ENCODE data around the gene PCDH9.

PCDH9 gene

GRCh38 chr13:66354879-66355751 is 875.0 kb downstream of the PCDH9 start:
- Histone ChIP-seq H3K9ac (ENCODE audit: low read length) (no peak overlapping the region), H3K4me3 (ENCODE audit: low read length) (no peak overlapping the region), H3K27ac (ENCODE audit: low read length) (no peak overlapping the region), H3K27me3 (ENCODE audit: control insufficient read depth, insufficient read depth, low read length) (no peaks in the 10 kb centered on the region), H3K4me1 (ENCODE audit: control insufficient read depth, low read depth, low read length) (peaks cover 5% of the 10 kb centered on the region), H3K36me3 (ENCODE audit: control insufficient read depth, low read depth, low read length) (no peaks in the 10 kb centered on the region), H3K9me3 (ENCODE audit: control insufficient read depth, low read depth, low read length) (no peaks in the 10 kb centered on the region)

DNA sequence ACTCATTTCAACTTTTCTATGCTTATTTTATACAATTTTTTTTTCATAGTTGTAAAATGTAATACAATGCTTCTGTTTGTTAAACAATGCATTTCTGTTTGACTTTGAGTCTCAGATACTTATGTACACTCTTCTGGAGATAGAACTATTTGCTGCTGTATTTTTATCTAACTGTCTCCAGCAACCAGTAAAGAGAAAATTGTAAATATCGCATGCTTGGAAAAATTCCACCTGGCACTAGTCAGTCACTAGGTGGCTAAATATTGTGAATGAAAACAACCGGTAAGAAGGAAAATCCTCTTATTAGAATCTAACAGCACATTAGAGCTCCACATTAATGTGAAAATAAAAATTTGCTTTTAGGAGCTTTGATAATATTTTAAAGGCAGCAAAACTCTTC is 876.5 kb downstream of the PCDH9 start:
- H3K4me1 ChIP-seq (ENCODE audit: control insufficient read depth, low read depth, low read length), result peaks cover 5% of the 10 kb centered on the region
- H3K36me3 ChIP-seq (ENCODE audit: control insufficient read depth, low read depth, low read length), result no peaks in the 10 kb centered on the region
- H3K9ac ChIP-seq (ENCODE audit: low read length), result no peak overlapping the region
- H3K27me3 ChIP-seq (ENCODE audit: control insufficient read depth, insufficient read depth, low read length), result no peaks in the 10 kb centered on the region
- no peak overlapping the region for H3K4me3 ChIP-seq (ENCODE audit: low read length)
- no peaks in the 10 kb centered on the region for H3K9me3 ChIP-seq (ENCODE audit: control insufficient read depth, low read depth, low read length)
- H3K27ac ChIP-seq (ENCODE audit: low read length), result no peak overlapping the region

DNA sequence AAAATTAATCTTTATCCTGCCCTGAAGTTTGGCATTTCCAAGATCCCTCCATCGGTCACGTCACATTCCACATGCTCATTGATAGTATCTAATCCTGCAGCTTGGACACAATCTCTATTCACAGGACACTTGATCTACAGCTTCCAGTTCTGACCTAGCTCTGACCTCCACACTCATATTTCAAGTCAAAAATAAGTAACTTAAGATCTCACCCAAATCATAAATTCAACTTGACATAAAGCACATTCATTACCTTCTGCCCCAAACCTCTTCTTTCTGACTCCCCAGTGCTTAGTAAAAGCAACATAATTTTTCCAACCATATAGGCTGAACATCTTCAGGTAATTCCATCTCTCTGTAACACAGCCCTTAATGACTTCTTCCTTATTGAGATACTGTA is 880.2 kb downstream of the PCDH9 start:
- Histone ChIP-seq H3K27me3 (ENCODE audit: control insufficient read depth, insufficient read depth, low read length) (no peaks in the 10 kb centered on the region), H3K4me1 (ENCODE audit: control insufficient read depth, low read depth, low read length) (peaks cover 4% of the 10 kb centered on the region), H3K9ac (ENCODE audit: low read length) (no peak overlapping the region), H3K27ac (ENCODE audit: low read length) (no peak overlapping the region), H3K4me3 (ENCODE audit: low read length) (no peak overlapping the region), H3K9me3 (ENCODE audit: control insufficient read depth, low read depth, low read length) (no peaks in the 10 kb centered on the region), H3K36me3 (ENCODE audit: control insufficient read depth, low read depth, low read length) (no peaks in the 10 kb centered on the region)

DNA sequence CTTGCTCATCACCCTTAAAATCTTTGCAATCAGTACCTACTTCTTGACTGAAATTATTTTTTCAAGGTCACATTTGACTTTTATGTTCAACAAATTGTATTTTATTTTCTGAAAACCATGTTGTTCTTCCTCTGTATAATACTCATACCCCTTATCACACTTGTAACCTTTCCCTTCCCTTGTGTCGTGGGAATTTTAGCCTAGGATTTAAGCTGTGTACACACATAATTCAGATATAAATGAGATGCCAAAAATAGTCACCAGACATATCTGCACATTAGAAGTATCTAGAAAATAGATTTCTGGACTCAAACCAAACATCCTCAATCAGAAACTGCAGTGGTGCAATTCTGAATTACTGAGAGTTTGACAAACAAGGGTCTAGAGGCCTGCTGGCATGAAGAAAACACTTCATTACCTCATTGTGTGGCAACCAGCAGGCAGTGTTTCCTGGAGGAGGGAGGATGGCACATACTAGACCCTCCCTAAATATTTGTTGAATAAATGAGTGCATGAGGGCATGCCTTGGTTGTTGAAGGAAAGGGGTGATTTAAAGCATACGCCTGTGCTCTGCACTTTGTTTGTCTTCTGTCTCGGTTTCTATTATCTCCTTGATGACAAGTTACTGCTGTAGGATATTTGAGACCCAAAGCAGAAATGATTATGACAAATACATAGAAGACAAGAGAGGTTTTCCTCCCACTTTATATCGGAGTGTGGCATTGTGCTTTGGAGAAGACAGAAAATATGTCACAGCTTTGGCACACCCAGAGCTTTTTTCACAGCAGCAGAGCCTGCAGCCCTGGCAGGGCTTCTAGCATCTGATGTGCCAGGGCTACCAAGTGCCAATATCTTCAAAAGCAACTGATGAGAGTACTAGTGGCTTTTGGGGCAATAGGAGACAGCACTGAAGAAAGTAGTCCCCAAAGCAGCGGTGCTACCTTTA is 881.1 kb downstream of the PCDH9 start:
- H3K9me3 ChIP-seq (ENCODE audit: control insufficient read depth, low read depth, low read length), result no peaks in the 10 kb centered on the region
- H3K9ac ChIP-seq (ENCODE audit: low read length), result no peak overlapping the region
- H3K4me1 ChIP-seq (ENCODE audit: control insufficient read depth, low read depth, low read length), result peaks cover 8% of the 10 kb centered on the region
- no peak overlapping the region for H3K4me3 ChIP-seq (ENCODE audit: low read length)
- no peak overlapping the region for H3K27ac ChIP-seq (ENCODE audit: low read length)
- no peaks in the 10 kb centered on the region for H3K27me3 ChIP-seq (ENCODE audit: control insufficient read depth, insufficient read depth, low read length)
- H3K36me3 ChIP-seq (ENCODE audit: control insufficient read depth, low read depth, low read length), result no peaks in the 10 kb centered on the region

GRCh38 chr13:66347486-66348117 is 882.5 kb downstream of the PCDH9 start:
- Histone ChIP-seq H3K36me3 (ENCODE audit: control insufficient read depth, low read depth, low read length) (no peaks in the 10 kb centered on the region), H3K27ac (ENCODE audit: low read length) (no peak overlapping the region), H3K4me1 (ENCODE audit: control insufficient read depth, low read depth, low read length) (peaks cover 8% of the 10 kb centered on the region), H3K27me3 (ENCODE audit: control insufficient read depth, insufficient read depth, low read length) (no peaks in the 10 kb centered on the region), H3K9ac (ENCODE audit: low read length) (no peak overlapping the region), H3K9me3 (ENCODE audit: control insufficient read depth, low read depth, low read length) (no peaks in the 10 kb centered on the region), H3K4me3 (ENCODE audit: low read length) (no peak overlapping the region)

- no peak overlapping the region for H3K9ac ChIP-seq (ENCODE audit: low read length)
- H3K4me1 ChIP-seq (ENCODE audit: control insufficient read depth, low read depth, low read length), result peaks cover 8% of the 10 kb centered on the region
- H3K36me3 ChIP-seq (ENCODE audit: control insufficient read depth, low read depth, low read length), result no peaks in the 10 kb centered on the region
- H3K9me3 ChIP-seq (ENCODE audit: control insufficient read depth, low read depth, low read length), result no peaks in the 10 kb centered on the region
- H3K4me3 ChIP-seq (ENCODE audit: low read length), result no peak overlapping the region
- H3K27me3 ChIP-seq (ENCODE audit: control insufficient read depth, insufficient read depth, low read length), result no peaks in the 10 kb centered on the region
- H3K27ac ChIP-seq (ENCODE audit: low read length), result no peak overlapping the region
These were observed 884.2 kb downstream of the PCDH9 start for GRCh38 chr13:66345971-66346370.

DNA sequence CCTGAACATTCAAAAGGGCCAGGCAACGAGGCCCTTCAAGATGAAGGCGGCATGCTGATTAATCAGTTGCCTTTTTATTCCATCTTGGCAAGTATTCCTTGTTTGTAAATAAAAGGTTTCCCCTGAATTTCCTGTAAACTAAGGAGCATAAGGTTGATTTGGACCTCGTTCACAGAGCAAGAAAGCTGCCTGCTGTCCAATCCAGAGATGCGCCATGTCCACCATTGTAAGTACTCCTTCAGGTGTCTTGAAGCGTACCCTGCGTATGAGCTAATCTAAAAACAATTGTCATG is 884.7 kb downstream of the PCDH9 start:
- no peaks in the 10 kb centered on the region for H3K27me3 ChIP-seq (ENCODE audit: control insufficient read depth, insufficient read depth, low read length)
- peaks cover 8% of the 10 kb centered on the region for H3K4me1 ChIP-seq (ENCODE audit: control insufficient read depth, low read depth, low read length)
- H3K9me3 ChIP-seq (ENCODE audit: control insufficient read depth, low read depth, low read length), result no peaks in the 10 kb centered on the region
- no peak overlapping the region for H3K4me3 ChIP-seq (ENCODE audit: low read length)
- no peaks in the 10 kb centered on the region for H3K36me3 ChIP-seq (ENCODE audit: control insufficient read depth, low read depth, low read length)
- no peak overlapping the region for H3K27ac ChIP-seq (ENCODE audit: low read length)
- H3K9ac ChIP-seq (ENCODE audit: low read length), result no peak overlapping the region

- H3K9me3 ChIP-seq (ENCODE audit: control insufficient read depth, low read depth, low read length), result no peaks in the 10 kb centered on the region
- no peak overlapping the region for H3K9ac ChIP-seq (ENCODE audit: low read length)
- no peak overlapping the region for H3K27ac ChIP-seq (ENCODE audit: low read length)
- no peaks in the 10 kb centered on the region for H3K36me3 ChIP-seq (ENCODE audit: control insufficient read depth, low read depth, low read length)
- no peak overlapping the region for H3K4me3 ChIP-seq (ENCODE audit: low read length)
- peaks cover 8% of the 10 kb centered on the region for H3K4me1 ChIP-seq (ENCODE audit: control insufficient read depth, low read depth, low read length)
- H3K27me3 ChIP-seq (ENCODE audit: control insufficient read depth, insufficient read depth, low read length), result no peaks in the 10 kb centered on the region
These were observed 885.2 kb downstream of the PCDH9 start for GRCh38 chr13:66344805-66345517.

- no peaks in the 10 kb centered on the region for H3K27me3 ChIP-seq (ENCODE audit: control insufficient read depth, insufficient read depth, low read length)
- peaks cover 8% of the 10 kb centered on the region for H3K4me1 ChIP-seq (ENCODE audit: control insufficient read depth, low read depth, low read length)
- H3K4me3 ChIP-seq (ENCODE audit: low read length), result no peak overlapping the region
- H3K27ac ChIP-seq (ENCODE audit: low read length), result no peak overlapping the region
- H3K36me3 ChIP-seq (ENCODE audit: control insufficient read depth, low read depth, low read length), result no peaks in the 10 kb centered on the region
- H3K9ac ChIP-seq (ENCODE audit: low read length), result no peak overlapping the region
- H3K9me3 ChIP-seq (ENCODE audit: control insufficient read depth, low read depth, low read length), result no peaks in the 10 kb centered on the region
These were observed 886.8 kb downstream of the PCDH9 start for GRCh38 chr13:66343224-66343828.

DNA sequence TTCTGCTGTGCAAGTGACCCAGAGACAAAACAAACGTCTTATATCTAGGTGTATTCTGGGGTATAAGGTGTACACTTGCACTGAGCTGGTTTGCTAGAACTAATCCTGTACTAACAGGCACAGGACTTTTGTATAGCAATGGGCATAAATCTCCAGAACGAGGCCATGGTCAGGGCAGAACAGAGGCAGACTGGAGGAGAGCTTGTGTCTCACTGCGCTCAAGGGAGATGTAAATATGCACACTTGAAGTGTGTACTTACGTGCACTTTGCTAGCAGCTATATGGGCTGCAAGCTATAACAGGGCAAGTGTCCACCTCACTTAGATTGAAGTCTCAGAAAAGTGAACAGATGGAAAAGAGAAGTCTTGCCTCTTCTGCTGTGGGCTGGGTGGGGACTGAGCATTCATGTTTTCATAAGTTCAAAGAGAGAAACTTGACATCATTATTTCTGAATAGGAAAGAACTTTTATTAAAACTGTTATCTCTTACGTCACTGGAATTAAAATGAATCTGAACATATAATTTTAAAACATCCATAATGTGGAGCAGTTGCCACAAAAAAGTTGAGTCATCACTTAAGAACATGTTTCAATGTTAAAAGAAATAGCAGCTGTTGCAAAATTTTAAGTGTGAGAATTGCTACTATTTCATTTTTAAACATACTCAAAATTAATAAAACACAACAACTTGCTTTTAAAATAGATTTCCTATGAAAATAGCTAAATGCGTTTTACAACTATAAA is 888.3 kb downstream of the PCDH9 start:
- Histone ChIP-seq H3K9ac (ENCODE audit: low read length) (no peak overlapping the region), H3K27ac (ENCODE audit: low read length) (no peak overlapping the region), H3K4me3 (ENCODE audit: low read length) (no peak overlapping the region), H3K36me3 (ENCODE audit: control insufficient read depth, low read depth, low read length) (no peaks in the 10 kb centered on the region), H3K4me1 (ENCODE audit: control insufficient read depth, low read depth, low read length) (peaks cover 8% of the 10 kb centered on the region), H3K9me3 (ENCODE audit: control insufficient read depth, low read depth, low read length) (no peaks in the 10 kb centered on the region), H3K27me3 (ENCODE audit: control insufficient read depth, insufficient read depth, low read length) (no peaks in the 10 kb centered on the region)
